SK-N-SH treated with all-trans-retinoic acid at 6 μM for 48 hours (cell line): ENCODE results near the gene ARIH2.

ENCODE experiments used
- ATAC-seq: fragments of 200-7000 bp; cut with Tn5 transposase; 3 replicates; pipeline ENCODE4 v1.9.1; 2020; ENCODE audit warnings: mild to moderate bottlenecking, moderate library complexity
- BACH2 ChIP-seq: fragments of 250-450 bp; sonication (Bioruptor Pico); IDR thresholded peaks from 2 replicates; pipeline ENCODE4 v1.9.0; 2021; ENCODE audit warnings: mild to moderate bottlenecking, borderline replicate concordance
- CREB5 ChIP-seq: fragments of 250-450 bp; sonication (Bioruptor Pico); IDR thresholded peaks from 2 replicates; pipeline ENCODE4 v1.5.1; 2020; ENCODE audit warnings: low read depth, mild to moderate bottlenecking, moderate library complexity
- CSRNP3 ChIP-seq: fragments of 250-450 bp; sonication (Bioruptor Pico); IDR thresholded peaks from 2 replicates; pipeline ENCODE4 v1.5.1; 2021; ENCODE audit warnings: mild to moderate bottlenecking, moderate library complexity
- ESRRG ChIP-seq: fragments of 250-450 bp; sonication (Bioruptor Pico); IDR thresholded peaks from 2 replicates; pipeline ENCODE4 v1.6.1; 2021; ENCODE audit warnings: mild to moderate bottlenecking
- GLIS3 ChIP-seq: fragments of 250-450 bp; sonication (Bioruptor Pico); IDR thresholded peaks from 2 replicates; pipeline ENCODE4 v1.5.0; 2020; ENCODE audit warnings: mild to moderate bottlenecking, moderate library complexity
- OSR1 ChIP-seq: fragments of 250-450 bp; sonication (Bioruptor Pico); IDR thresholded peaks from 2 replicates; pipeline ENCODE4 v1.8.0; 2022; ENCODE audit warnings: moderate library complexity, mild to moderate bottlenecking, inconsistent platforms
- PATZ1 ChIP-seq: fragments of 250-450 bp; sonication (Bioruptor Pico); IDR thresholded peaks from 2 replicates; pipeline ENCODE4 v1.8.0; 2020; ENCODE audit warnings: mild to moderate bottlenecking, moderate library complexity, borderline replicate concordance
- POU6F1 ChIP-seq: fragments of 250-450 bp; sonication (Bioruptor Pico); IDR thresholded peaks from 2 replicates; pipeline ENCODE4 v1.8.0; 2021; ENCODE audit warnings: low read depth, mild to moderate bottlenecking, moderate library complexity, borderline replicate concordance
- PPARA ChIP-seq: fragments of 250-450 bp; sonication (Bioruptor Pico); IDR thresholded peaks from 2 replicates; pipeline ENCODE4 v1.5.0; 2020; ENCODE audit warnings: mild to moderate bottlenecking, borderline replicate concordance
- SNAI2 ChIP-seq: fragments of 250-450 bp; sonication (Bioruptor Pico); IDR thresholded peaks from 2 replicates; pipeline ENCODE4 v1.5.0; 2020; ENCODE audit warnings: mild to moderate bottlenecking, moderate library complexity
- TCF4 ChIP-seq: fragments of 250-450 bp; sonication (Bioruptor Pico); IDR thresholded peaks from 2 replicates; pipeline ENCODE4 v1.8.0; 2021; ENCODE audit warnings: mild to moderate bottlenecking, moderate library complexity, borderline replicate concordance
- TOX ChIP-seq: fragments of 250-450 bp; sonication (Bioruptor Pico); IDR thresholded peaks from 2 replicates; pipeline ENCODE4 v1.8.0; 2021; ENCODE audit warnings: mild to moderate bottlenecking, moderate library complexity, borderline replicate concordance
- TSHZ2 ChIP-seq: fragments of 250-450 bp; sonication (Bioruptor Pico); IDR thresholded peaks from 2 replicates; pipeline ENCODE4 v1.5.0; 2020; ENCODE audit warnings: mild to moderate bottlenecking, moderate library complexity
- ZC3H10 ChIP-seq: fragments of 250-450 bp; sonication (Bioruptor Pico); IDR thresholded peaks from 2 replicates; pipeline ENCODE4 v1.5.1; 2021; ENCODE audit warnings: mild to moderate bottlenecking, moderate library complexity
- ZFP3 ChIP-seq: fragments of 250-450 bp; sonication (Bioruptor Pico); IDR thresholded peaks from 2 replicates; pipeline ENCODE4 v1.5.0; 2020; ENCODE audit warnings: mild to moderate bottlenecking, moderate library complexity
- ZFP30 ChIP-seq: fragments of 450-650 bp; formaldehyde crosslinking; IDR thresholded peaks from 2 replicates; pipeline ENCODE4 v1.5.0; 2022; ENCODE audit warnings: mild to moderate bottlenecking, moderate library complexity
- ZNF565 ChIP-seq: fragments of 450-650 bp; formaldehyde crosslinking; conservative IDR thresholded peaks from 2 replicates; pipeline ENCODE4 v1.5.0; 2020; ENCODE audit warnings: low read depth, mild to moderate bottlenecking, moderate library complexity
- ZNF70 ChIP-seq: fragments of 450-650 bp; formaldehyde crosslinking; IDR thresholded peaks from 2 replicates; pipeline ENCODE4 v1.5.0; 2020; ENCODE audit warnings: mild to moderate bottlenecking, moderate library complexity
- ZNF8 ChIP-seq: fragments of 450-650 bp; formaldehyde crosslinking; IDR thresholded peaks from 2 replicates; pipeline ENCODE4 v1.5.0; 2020; ENCODE audit warnings: mild to moderate bottlenecking, moderate library complexity

Gene ARIH2

GRCh38 chr3:49022688-49023171 is 104.1 kb downstream of the ARIH2 start:
- no peak for TF ChIP-seq CREB5 (CRISPR knock-in tag)
- no peak for TF ChIP-seq ZFP3 (CRISPR knock-in tag)
- TF ChIP-seq TSHZ2 (CRISPR knock-in tag) = no peak
- TF ChIP-seq GLIS3 = no peak
- no peak for TF ChIP-seq BACH2
- no peak for TF ChIP-seq ESRRG (CRISPR knock-in tag)
- TF ChIP-seq ZNF8 (CRISPR knock-in tag) = no peak
- no peak for TF ChIP-seq POU6F1 (CRISPR knock-in tag)

GRCh38 chr3:49023775-49024174 is 105.1 kb downstream of the ARIH2 start:
- no peak for TF ChIP-seq ZC3H10 (CRISPR knock-in tag)
- no peak for TF ChIP-seq PATZ1
- no peak for TF ChIP-seq SNAI2 (CRISPR knock-in tag)
- no peak for TF ChIP-seq ESRRG (CRISPR knock-in tag)
- TF ChIP-seq CSRNP3 (CRISPR knock-in tag) = no peak
- TF ChIP-seq TSHZ2 (CRISPR knock-in tag) = no peak
- TF ChIP-seq GLIS3 = no peak
- no peak for TF ChIP-seq TOX (CRISPR knock-in tag)
- TF ChIP-seq CREB5 (CRISPR knock-in tag) = no peak
- TF ChIP-seq OSR1 = no peak
- no peak for TF ChIP-seq ZFP30 (CRISPR knock-in tag)
- TF ChIP-seq ZFP3 (CRISPR knock-in tag) = no peak
- no peak for TF ChIP-seq ZNF565 (CRISPR knock-in tag)
- no peak for TF ChIP-seq BACH2
- no peak for TF ChIP-seq ZNF70
- no peak for TF ChIP-seq TCF4 (CRISPR knock-in tag)
- TF ChIP-seq PPARA (CRISPR knock-in tag) = no peak
- no peak for TF ChIP-seq ZNF8 (CRISPR knock-in tag)
- TF ChIP-seq, all 23 proteins: peak for 0
- no peak for ATAC-seq

More at GRCh38 chr3:49022688-49023171, 104.1 kb downstream of the ARIH2 start:
- ATAC-seq = no peak
